NCI-H2171 treated with DMSO at 0.1 percent for 48 hours (cell line): ENCODE measurements around the gene NECAB2.

Source experiments
- DNase-seq: peaks from one replicate; lab custom pipeline; 2025; lab: John Stamatoyannopoulos, UW

The NECAB2 gene

GRCh38 chr16:83967091-83967490 lies 953 bp upstream of the NECAB2 start:
- DNase-seq, result peak; percentile 11

GRCh38 chr16:83968306-83968851 lies 335 bp downstream of the NECAB2 start:
- no peak for DNase-seq

GRCh38 chr16:83968891-83969649 lies 1.0 kb downstream of the NECAB2 start:
- DNase-seq, result no peak

- no peak for DNase-seq
Measured at GRCh38 chr16:83969771-83970429, 1.9 kb downstream of the NECAB2 start.

GRCh38 chr16:83970430-83970815 lies 2.4 kb downstream of the NECAB2 start:
- no peak for DNase-seq

GRCh38 chr16:83971165-83972130 lies 3.4 kb downstream of the NECAB2 start:
- no peak for DNase-seq

- DNase-seq, result no peak
Measured at GRCh38 chr16:83972256-83973008, 4.4 kb downstream of the NECAB2 start.

GRCh38 chr16:83973077-83973476 lies 5.0 kb downstream of the NECAB2 start:
- no peak for DNase-seq

GRCh38 chr16:83973581-83974385 lies 5.7 kb downstream of the NECAB2 start:
- DNase-seq, result no peak

- DNase-seq, result peak; percentile 52
Measured at GRCh38 chr16:83974475-83974874, 6.4 kb downstream of the NECAB2 start.

GRCh38 chr16:83975590-83976260 lies 7.7 kb downstream of the NECAB2 start:
- no peak for DNase-seq

GRCh38 chr16:83977056-83977815 lies 9.2 kb downstream of the NECAB2 start:
- DNase-seq, result no peak

GRCh38 chr16:83978401-83978904 lies 10.4 kb downstream of the NECAB2 start:
- no peak for DNase-seq

GRCh38 chr16:83979441-83979840 lies 11.4 kb downstream of the NECAB2 start:
- DNase-seq, result no peak

- no peak for DNase-seq
Measured at GRCh38 chr16:83980794-83981193, 12.8 kb downstream of the NECAB2 start.

- no peak for DNase-seq
Measured at GRCh38 chr16:83981799-83982198, 13.8 kb downstream of the NECAB2 start.

- DNase-seq, result no peak
Measured at GRCh38 chr16:83983491-83983890, 15.4 kb downstream of the NECAB2 start.

GRCh38 chr16:83989300-83989699 lies 21.3 kb downstream of the NECAB2 start:
- DNase-seq, result peak; percentile 87

GRCh38 chr16:83990492-83990891 lies 22.4 kb downstream of the NECAB2 start:
- no peak for DNase-seq
